K562 (cell line): ENCODE results near the gene AMZ2. TPM values are rescaled to one million over a fixed set of nuclear protein-coding genes. Genes with fewer than 3 reads are reported as not detected.
A peak's percentile ranks its signal among the peaks of the same experiment; 100 is the strongest.

Experiments
- ARHGAP35 ChIP-seq: fragments of 450-650 bp; IDR thresholded peaks from 2 replicates; pipeline ENCODE4 v1.6.1; 2018; ENCODE audit not compliant: partially characterized antibody
- CBX5 ChIP-seq: IDR thresholded peaks from 2 replicates; pipeline ENCODE4 v1.6.1; 2014; ENCODE audit warnings: low read depth, borderline replicate concordance
- CTBP1 ChIP-seq: fragments of 450-650 bp; IDR thresholded peaks from 2 replicates; pipeline ENCODE4 v1.6.1; 2016; ENCODE audit warnings: borderline replicate concordance
- FOSL1 ChIP-seq: fragments of 200-800 bp; sonication (Bioruptor generic); conservative IDR thresholded peaks from 2 replicates; pipeline ENCODE4 v1.6.1; 2016; ENCODE audit warnings: missing genetic modification characterization, missing compliant biosample characterization
- GTF2F1 ChIP-seq: IDR thresholded peaks from 2 replicates; pipeline ENCODE4 v1.6.1; 2011; ENCODE audit warnings: low read depth, low read length, improper control_type of control experiment
- HNRNPH1 ChIP-seq: fragments of 200-400 bp; formaldehyde crosslinking; optimal IDR thresholded peaks from 2 replicates; pipeline ENCODE3; 2017; ENCODE audit warnings: low read depth, mild to moderate bottlenecking, low read length, moderate library complexity
- MTA2 ChIP-seq: fragments of 450-650 bp; IDR thresholded peaks from 2 replicates; pipeline ENCODE4 v1.6.1; 2016; ENCODE audit warnings: low read depth
- RBM25 ChIP-seq: fragments of 200-400 bp; formaldehyde crosslinking; IDR thresholded peaks from 2 replicates; pipeline ENCODE4 v1.6.1; 2018; ENCODE audit warnings: low read length, low read depth, moderate library complexity; ENCODE audit not compliant: severe bottlenecking
- RBM39 ChIP-seq: fragments of 200-400 bp; formaldehyde crosslinking; optimal IDR thresholded peaks from 2 replicates; pipeline ENCODE3; 2018; ENCODE audit warnings: low read depth, low read length
- U2AF1 ChIP-seq: fragments of 200-400 bp; formaldehyde crosslinking; optimal IDR thresholded peaks from 2 replicates; pipeline ENCODE3; 2017; ENCODE audit warnings: mild to moderate bottlenecking, low read depth, low read length, moderate library complexity
- ZFPM2 ChIP-seq: fragments of 250-450 bp; sonication (Bioruptor Pico); IDR thresholded peaks from 2 replicates; pipeline ENCODE4 v1.5.1; 2022; ENCODE audit warnings: mild to moderate bottlenecking
- polyA plus RNA-seq, 8 experiments: library from polyadenylated mRNA; depleted of rRNA in 4 of 8; stranded (reverse) in 5 of 8; unstranded in 3 of 8; fragments of >200 nt; fragmentation: Nextera tagmentation in 2 of 8; fragmentation: Illumina TruSeq in 1 of 8; extraction: Ambion mirVana in 2 of 8; extraction: Trizol in 1 of 8; gene quantifications; 2 replicates each; pipeline versions ENCODE4 v1.2.1 to v1.2.3, GENCODE V29; 2011 to 2014; ENCODE audit warnings: inconsistent platforms in 1 of 8, missing spikeins in 1 of 8
- total RNA-seq, 7 experiments: library from RNA; depleted of rRNA in 6 of 7; stranded (reverse); fragments of >200 nt in 6 of 7; fragmentation: Illumina TruSeq in 2 of 7; extraction: Trizol in 2 of 7; gene quantifications; 2 replicates each; pipeline versions ENCODE4 v1.2.1 to v1.2.3, GENCODE V29; 2011 to 2021; ENCODE audit warnings: low replicate concordance in 1 of 7
- TF ChIP-seq, protein P1 (sequence below), 2 experiments: fragments of 450-650 bp in 1 of 2; sonication (generic) in 1 of 2; formaldehyde crosslinking in 1 of 2; IDR thresholded peaks in 1 of 2; conservative IDR thresholded peaks in 1 of 2; 2 replicates each; pipeline versions ENCODE4 v1.6.1 to v1.8.1; 2016 to 2023; ENCODE audit warnings: mild to moderate bottlenecking in 2 of 2, moderate library complexity in 2 of 2, inconsistent platforms in 1 of 2, missing genetic modification reagents in 1 of 2
- TF ChIP-seq, protein P2 (sequence below), 2 experiments: IDR thresholded peaks; 2 replicates each; pipeline ENCODE4 v1.6.1; 2012; ENCODE audit warnings: improper control_type of control experiment in 2 of 2, low read depth in 2 of 2, low read length in 2 of 2, borderline replicate concordance in 1 of 2
- TF ChIP-seq, protein P3 (sequence below): fragments of 150-350 bp; IDR thresholded peaks from 2 replicates; pipeline ENCODE4 v1.6.1; 2014; ENCODE audit warnings: low read depth, mild to moderate bottlenecking, low read length, borderline replicate concordance
- TF ChIP-seq, protein P4 (sequence below): sonication (generic); formaldehyde crosslinking; IDR thresholded peaks from 2 replicates; pipeline ENCODE4 v1.8.1; 2023; ENCODE audit warnings: mild to moderate bottlenecking, missing genetic modification reagents

Gene AMZ2
- total and polyA plus RNA-seq, 9 of the 15 experiments (the other 6 are each of a cell fraction or from before 2014, with no cell fraction given) = 22.6 to 92.2 (median 52.6) TPM

DNA sequence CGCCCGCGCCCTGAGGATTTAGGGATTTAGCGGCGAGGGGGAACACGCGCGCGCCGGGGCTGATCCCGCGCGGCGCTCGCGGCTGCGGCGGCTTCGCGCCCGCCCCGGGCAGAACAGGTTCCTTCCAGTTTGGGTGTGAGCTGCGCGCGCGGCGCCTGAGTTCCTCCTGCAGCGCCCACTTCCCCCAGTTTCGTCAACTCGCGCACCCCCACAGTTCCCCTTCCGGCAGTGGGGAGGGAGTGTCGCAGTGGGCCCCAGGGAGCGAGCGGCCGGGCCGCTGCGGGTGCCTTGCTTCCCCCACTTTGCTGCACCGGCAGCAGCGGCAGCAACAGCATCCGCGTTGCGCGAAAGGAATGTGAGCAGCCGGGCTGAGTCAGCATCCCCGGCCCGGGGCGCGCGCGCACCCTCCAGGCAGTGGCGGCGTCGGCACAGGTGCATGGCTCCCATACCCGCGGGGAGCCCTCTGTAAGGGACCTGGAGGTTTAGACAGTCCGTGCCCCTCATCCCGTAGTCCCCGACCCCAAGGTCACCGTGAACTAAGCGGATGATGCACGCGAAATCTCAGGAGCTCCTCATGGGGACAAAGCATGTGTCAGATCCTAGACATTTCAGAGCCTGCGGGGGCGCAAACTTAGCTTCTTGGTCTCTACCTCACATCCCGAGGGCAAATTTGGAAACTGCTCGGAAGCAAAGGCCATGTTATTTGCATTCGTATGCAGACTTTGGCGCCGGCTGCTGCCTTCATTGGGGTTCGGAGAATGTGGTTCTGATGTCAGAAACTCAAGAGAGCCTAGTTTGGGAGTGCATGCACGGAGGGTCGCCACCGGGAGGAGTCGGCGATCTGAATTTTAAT lies 44.2 kb downstream of the AMZ2 start (continued):
- TF ChIP-seq, protein P1, sequence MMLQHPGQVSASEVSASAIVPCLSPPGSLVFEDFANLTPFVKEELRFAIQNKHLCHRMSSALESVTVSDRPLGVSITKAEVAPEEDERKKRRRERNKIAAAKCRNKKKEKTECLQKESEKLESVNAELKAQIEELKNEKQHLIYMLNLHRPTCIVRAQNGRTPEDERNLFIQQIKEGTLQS (IDR thresholded peaks at IDR 0.05) = peak; percentile 51
- TF ChIP-seq, protein P1 (CRISPR knock-in tag; conservative IDR thresholded peaks at IDR 0.05) = no peak
- TF ChIP-seq RBM25 (no peak), ZFPM2 (CRISPR knock-in tag) (no peak), CTBP1 (peak; percentile 86; the same call in 1 of the 2 replicates), U2AF1 (peak; percentile 73), FOSL1 (tag) (peak; percentile 53), MTA2 (no peak), RBM39 (no peak), HNRNPH1 (no peak), ARHGAP35 (no peak), GTF2F1 (no peak), CBX5 (no peak)
- TF ChIP-seq, protein P2, sequence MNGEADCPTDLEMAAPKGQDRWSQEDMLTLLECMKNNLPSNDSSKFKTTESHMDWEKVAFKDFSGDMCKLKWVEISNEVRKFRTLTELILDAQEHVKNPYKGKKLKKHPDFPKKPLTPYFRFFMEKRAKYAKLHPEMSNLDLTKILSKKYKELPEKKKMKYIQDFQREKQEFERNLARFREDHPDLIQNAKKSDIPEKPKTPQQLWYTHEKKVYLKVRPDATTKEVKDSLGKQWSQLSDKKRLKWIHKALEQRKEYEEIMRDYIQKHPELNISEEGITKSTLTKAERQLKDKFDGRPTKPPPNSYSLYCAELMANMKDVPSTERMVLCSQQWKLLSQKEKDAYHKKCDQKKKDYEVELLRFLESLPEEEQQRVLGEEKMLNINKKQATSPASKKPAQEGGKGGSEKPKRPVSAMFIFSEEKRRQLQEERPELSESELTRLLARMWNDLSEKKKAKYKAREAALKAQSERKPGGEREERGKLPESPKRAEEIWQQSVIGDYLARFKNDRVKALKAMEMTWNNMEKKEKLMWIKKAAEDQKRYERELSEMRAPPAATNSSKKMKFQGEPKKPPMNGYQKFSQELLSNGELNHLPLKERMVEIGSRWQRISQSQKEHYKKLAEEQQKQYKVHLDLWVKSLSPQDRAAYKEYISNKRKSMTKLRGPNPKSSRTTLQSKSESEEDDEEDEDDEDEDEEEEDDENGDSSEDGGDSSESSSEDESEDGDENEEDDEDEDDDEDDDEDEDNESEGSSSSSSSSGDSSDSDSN (IDR thresholded peaks at IDR 0.05; ENCODE audit: borderline replicate concordance in 1 of 2, low read depth in 2 of 2, low read length in 2 of 2) = 0 out of 4 replicates have a peak, but pooled peaks of 1 of the 2 experiments have one; percentile 66
- TF ChIP-seq, protein P3, sequence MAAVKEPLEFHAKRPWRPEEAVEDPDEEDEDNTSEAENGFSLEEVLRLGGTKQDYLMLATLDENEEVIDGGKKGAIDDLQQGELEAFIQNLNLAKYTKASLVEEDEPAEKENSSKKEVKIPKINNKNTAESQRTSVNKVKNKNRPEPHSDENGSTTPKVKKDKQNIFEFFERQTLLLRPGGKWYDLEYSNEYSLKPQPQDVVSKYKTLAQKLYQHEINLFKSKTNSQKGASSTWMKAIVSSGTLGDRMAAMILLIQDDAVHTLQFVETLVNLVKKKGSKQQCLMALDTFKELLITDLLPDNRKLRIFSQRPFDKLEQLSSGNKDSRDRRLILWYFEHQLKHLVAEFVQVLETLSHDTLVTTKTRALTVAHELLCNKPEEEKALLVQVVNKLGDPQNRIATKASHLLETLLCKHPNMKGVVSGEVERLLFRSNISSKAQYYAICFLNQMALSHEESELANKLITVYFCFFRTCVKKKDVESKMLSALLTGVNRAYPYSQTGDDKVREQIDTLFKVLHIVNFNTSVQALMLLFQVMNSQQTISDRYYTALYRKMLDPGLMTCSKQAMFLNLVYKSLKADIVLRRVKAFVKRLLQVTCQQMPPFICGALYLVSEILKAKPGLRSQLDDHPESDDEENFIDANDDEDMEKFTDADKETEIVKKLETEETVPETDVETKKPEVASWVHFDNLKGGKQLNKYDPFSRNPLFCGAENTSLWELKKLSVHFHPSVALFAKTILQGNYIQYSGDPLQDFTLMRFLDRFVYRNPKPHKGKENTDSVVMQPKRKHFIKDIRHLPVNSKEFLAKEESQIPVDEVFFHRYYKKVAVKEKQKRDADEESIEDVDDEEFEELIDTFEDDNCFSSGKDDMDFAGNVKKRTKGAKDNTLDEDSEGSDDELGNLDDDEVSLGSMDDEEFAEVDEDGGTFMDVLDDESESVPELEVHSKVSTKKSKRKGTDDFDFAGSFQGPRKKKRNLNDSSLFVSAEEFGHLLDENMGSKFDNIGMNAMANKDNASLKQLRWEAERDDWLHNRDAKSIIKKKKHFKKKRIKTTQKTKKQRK = no peak
- TF ChIP-seq, protein P4, sequence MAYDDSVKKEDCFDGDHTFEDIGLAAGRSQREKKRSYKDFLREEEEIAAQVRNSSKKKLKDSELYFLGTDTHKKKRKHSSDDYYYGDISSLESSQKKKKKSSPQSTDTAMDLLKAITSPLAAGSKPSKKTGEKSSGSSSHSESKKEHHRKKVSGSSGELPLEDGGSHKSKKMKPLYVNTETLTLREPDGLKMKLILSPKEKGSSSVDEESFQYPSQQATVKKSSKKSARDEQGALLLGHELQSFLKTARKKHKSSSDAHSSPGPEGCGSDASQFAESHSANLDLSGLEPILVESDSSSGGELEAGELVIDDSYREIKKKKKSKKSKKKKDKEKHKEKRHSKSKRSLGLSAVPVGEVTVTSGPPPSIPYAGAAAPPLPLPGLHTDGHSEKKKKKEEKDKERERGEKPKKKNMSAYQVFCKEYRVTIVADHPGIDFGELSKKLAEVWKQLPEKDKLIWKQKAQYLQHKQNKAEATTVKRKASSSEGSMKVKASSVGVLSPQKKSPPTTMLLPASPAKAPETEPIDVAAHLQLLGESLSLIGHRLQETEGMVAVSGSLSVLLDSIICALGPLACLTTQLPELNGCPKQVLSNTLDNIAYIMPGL (CRISPR knock-in tag) = no peak
